ENCODE results near the gene IL25.

DNA sequence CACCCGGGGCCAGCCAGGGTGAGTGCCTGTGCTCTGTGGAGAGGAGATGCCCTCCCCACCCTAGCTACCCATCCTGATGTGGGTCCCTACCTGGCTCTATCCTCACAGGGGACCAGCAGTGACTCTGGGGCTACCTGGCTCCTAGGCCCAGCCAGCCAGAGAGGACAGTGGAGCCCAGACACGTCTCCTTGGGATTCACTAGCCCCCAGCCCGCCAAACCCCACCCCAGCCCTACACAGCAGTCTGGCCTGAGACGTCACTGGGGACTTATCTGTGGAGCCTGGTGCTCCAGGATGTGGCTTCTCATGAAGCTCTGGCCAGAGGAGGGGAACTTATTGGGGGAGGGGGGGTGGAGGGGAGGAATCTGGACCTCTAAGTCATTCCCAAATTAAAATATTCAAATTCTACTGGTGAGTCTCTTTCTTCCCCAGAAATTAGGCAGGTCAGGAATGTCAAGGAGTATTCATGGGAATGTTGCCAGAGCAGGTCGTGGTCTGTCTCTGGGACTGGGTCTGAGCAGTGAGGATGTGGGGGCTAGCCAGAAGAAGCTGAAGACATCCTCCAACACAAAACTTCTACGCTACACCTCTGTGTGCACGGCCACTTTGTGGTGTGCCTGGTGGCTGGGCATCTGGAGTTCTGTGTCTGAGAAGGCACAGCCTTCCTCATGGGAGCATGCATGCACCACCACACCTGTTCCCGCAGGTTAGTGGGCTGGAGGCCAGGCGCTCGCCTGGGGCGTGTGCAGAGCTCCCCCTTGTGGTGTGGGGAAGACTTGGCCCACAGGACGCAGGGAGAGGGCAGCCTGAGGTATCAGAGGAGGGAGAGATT, 7.0 kb downstream of the IL25 start:
- TF ChIP-seq EZH2phosphoT487 (IDR thresholded peaks at IDR 0.05; ENCODE audit: insufficient read depth, low read depth) (no peak), EZH2 (IDR thresholded peaks at IDR 0.05; ENCODE audit: insufficient read depth, poor library complexity, severe bottlenecking) (no peak)
